H1 (cell line): Measurements from ENCODE around the gene CPTP. TPM values are rescaled to one million over a fixed set of nuclear protein-coding genes. Genes with fewer than 3 reads are reported as not detected.

Experiments used
- ASH2L ChIP-seq: fragments of 200-600, 300-600 bp; sonication (generic); IDR thresholded peaks from one replicate; pipeline ENCODE4 v1.7.1; 2017; ENCODE audit warnings: low read length
- KDM5A ChIP-seq: fragments of 200-600 bp; IDR thresholded peaks from 2 replicates; pipeline ENCODE4 v1.7.1; 2012; ENCODE audit warnings: mild to moderate bottlenecking, low read length, inconsistent platforms, mixed read lengths
- RBBP5 ChIP-seq: IDR thresholded peaks from 2 replicates; pipeline ENCODE4 v1.7.1; 2012; ENCODE audit warnings: low read depth, mild to moderate bottlenecking, inconsistent platforms, low read length, moderate library complexity, borderline replicate concordance
- SAP30 ChIP-seq: fragments of 300-600 bp; sonication (generic); IDR thresholded peaks from 2 replicates; pipeline ENCODE4 v1.7.1; 2012; ENCODE audit warnings: low read length, moderate library complexity, mild to moderate bottlenecking, inconsistent platforms; ENCODE audit not compliant: insufficient read depth, insufficient replicate concordance
- SIRT6 ChIP-seq: IDR thresholded peaks from one replicate; pipeline ENCODE4 v1.7.1; 2012; ENCODE audit warnings: low read length, inconsistent platforms
- SP4 ChIP-seq: IDR thresholded peaks from 2 replicates; pipeline ENCODE4 v1.6.1; 2012; ENCODE audit warnings: low read length, inconsistent platforms
- TAF1 ChIP-seq: IDR thresholded peaks from 2 replicates; pipeline ENCODE4 v1.6.1; 2011; ENCODE audit warnings: mild to moderate bottlenecking, low read depth, low read length
- TAF7 ChIP-seq: optimal IDR thresholded peaks from 2 replicates; pipeline ENCODE3; 2011; ENCODE audit warnings: low read depth, mild to moderate bottlenecking, inconsistent platforms, low read length, moderate library complexity, borderline replicate concordance
- polyA plus RNA-seq, 7 experiments: library from polyadenylated mRNA; depleted of rRNA in 3 of 7; stranded (reverse) in 5 of 7; unstranded in 2 of 7; fragments of >200 nt in 5 of 7; fragments of 200-250 nt in 2 of 7; gene quantifications; 1 replicate in 5 of 7; 2 replicates in 1 of 7; 4 replicates in 1 of 7; pipeline versions ENCODE4 v1.2.1 to v1.2.3, GENCODE V29; 2011 to 2013; ENCODE audit warnings: missing spikeins in 2 of 7, mixed read lengths in 2 of 7
- total RNA-seq: library from RNA; stranded (reverse); fragmentation: NEBNext Ultra II Directional; extraction: Animal tissue kit (Norgen Biotek cat#: 25700); gene quantifications from 2 replicates; pipeline ENCODE4 v1.2.1, GENCODE V29; 2021

The CPTP gene
- total and polyA plus RNA-seq, 2 of the 8 experiments (the other 6 are each of a cell fraction or from before 2014, with no cell fraction given) = 8.1 to 10.6 TPM

DNA sequence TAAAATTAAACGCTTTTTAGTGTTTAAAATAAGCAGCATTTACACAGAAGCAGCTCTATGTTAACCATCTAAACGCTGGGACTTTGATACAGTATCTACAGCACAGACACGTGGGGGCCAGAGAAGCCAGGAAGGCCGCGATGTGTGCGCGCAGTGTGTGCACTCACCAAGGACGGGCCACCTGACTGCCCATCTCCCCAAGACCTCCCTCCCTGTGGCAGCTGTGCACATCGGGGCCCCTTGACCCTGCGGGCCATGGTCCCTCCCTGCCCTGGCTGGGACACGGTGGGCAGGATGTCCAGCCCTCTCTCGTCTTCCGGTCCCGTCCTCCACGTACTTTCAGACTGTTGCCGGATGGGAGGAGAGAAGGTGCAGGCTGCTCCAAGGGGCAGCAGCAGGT lies 10.7 kb downstream of the CPTP start (continued):
- TF ChIP-seq SAP30 (no peak), KDM5A (no peak), ASH2L (no peak), RBBP5 (no peak), TAF7 (no peak), SP4 (no peak), SIRT6 (no peak), TAF1 (no peak)
